Natural killer cell (primary cell): ENCODE measurements around the gene CCL7. TPM values are rescaled to one million over a fixed set of nuclear protein-coding genes. Genes with fewer than 3 reads are reported as not detected.

Experiments used
- ATAC-seq, 3 donors: fragments of 150-1000 bp in 2 of 3; fragments of 200-7000 bp in 1 of 3; cut with Tn5 transposase; 1 replicate in 1 of 3; 2 replicates in 2 of 3; pipeline ENCODE4 v1.10.0; 2021; ENCODE audit warnings: mild to moderate bottlenecking in 2 of 3, moderate library complexity in 2 of 3
- DNase-seq, 2 donors: peaks; one replicate each; pipeline versions ENCODE4 v3.0.0 to v3.0.0-alpha.2; 2013 to 2021; ENCODE audit warnings: mixed read lengths in 1 of 2
- H3K27ac ChIP-seq: one replicate; pipeline ENCODE4 v1.5.1; 2013; ENCODE audit warnings: mild to moderate bottlenecking, low read length
- H3K27me3 ChIP-seq: one replicate; pipeline ENCODE4 v1.6.1; 2013; ENCODE audit warnings: low read length; ENCODE audit not compliant: control insufficient read depth, insufficient read depth
- H3K36me3 ChIP-seq: one replicate; pipeline ENCODE4 v1.6.1; 2013; ENCODE audit warnings: low read length; ENCODE audit not compliant: control insufficient read depth, insufficient read depth
- H3K4me1 ChIP-seq: one replicate; pipeline ENCODE4 v1.6.1; 2013; ENCODE audit warnings: low read length; ENCODE audit not compliant: control insufficient read depth, insufficient read depth
- H3K4me3 ChIP-seq: one replicate; pipeline ENCODE4 v1.5.1; 2013; ENCODE audit warnings: low read length
- H3K9me3 ChIP-seq: one replicate; pipeline ENCODE4 v1.6.1; 2013; ENCODE audit warnings: low read length; ENCODE audit not compliant: control insufficient read depth, insufficient read depth
- H3K27ac Mint-ChIP-seq, 2 donors: one replicate each; pipeline ENCODE4 v1.8.0; 2022; ENCODE audit warnings: mild to moderate bottlenecking in 2 of 2, mixed read lengths in 2 of 2, moderate library complexity in 1 of 2
- H3K27me3 Mint-ChIP-seq, 2 donors: one replicate each; pipeline ENCODE4 v1.8.0; 2022; ENCODE audit warnings: low read depth in 2 of 2, mixed read lengths in 2 of 2
- H3K36me3 Mint-ChIP-seq: one replicate; pipeline ENCODE4 v1.8.0; 2022; ENCODE audit warnings: mixed read lengths
- H3K4me1 Mint-ChIP-seq, 2 donors: one replicate each; pipeline ENCODE4 v1.8.0; 2022; ENCODE audit warnings: mixed read lengths in 2 of 2
- H3K4me3 Mint-ChIP-seq: one replicate; pipeline ENCODE4 v1.8.0; 2022; ENCODE audit warnings: mild to moderate bottlenecking, moderate library complexity, mixed read lengths
- H3K9me3 Mint-ChIP-seq, 2 donors: one replicate each; pipeline ENCODE4 v1.8.0; 2022; ENCODE audit warnings: mixed read lengths in 2 of 2
- WGBS: methylation state at CpG from one replicate; pipeline ENCODE4 v1.1.7; 2013; ENCODE audit warnings: missing lambda C conversion rate; ENCODE audit not compliant: insufficient coverage; 5-methylcytosine and 5-hydroxymethylcytosine counted together
- intact Hi-C: fragments of 100-400 bp; cut with micrococcal nuclease; formaldehyde crosslinking; loops from one replicate; pipeline ENCODE4 v1.14.2; 2022
- total RNA-seq, 4 donors: library from RNA; stranded (reverse); fragments of 120-200 nt in 1 of 4; gene quantifications; one replicate each; pipeline versions ENCODE4 v1.2.3 to v1.2.4, GENCODE V29; 2013 to 2022
- TF ChIP-seq, protein P1 (sequence below): fragments of 200-600 bp; IDR thresholded peaks from one replicate; pipeline ENCODE4 v1.8.0; 2022; ENCODE audit warnings: antibody characterized with exemption

CCL7 gene
- total RNA-seq, 3 donors from 2014 or later (not counting 1 experiment from before 2014, with no cell fraction given) = not detected

- ATAC-seq (no peak), DNase-seq (no peak)
- Histone ChIP-seq H3K9me3 (no peaks in the 10 kb centered on the region), H3K27me3 (no peaks in the 10 kb centered on the region), H3K36me3 (no peaks in the 10 kb centered on the region), H3K4me3 (no peak overlapping the region), H3K27ac (no peak overlapping the region), H3K4me1 (peaks cover 11% of the 10 kb centered on the region)
- Mint-ChIP-seq H3K4me1 (no peaks in the 10 kb centered on the region), H3K9me3 (no peaks in the 10 kb centered on the region), H3K27ac (no peak overlapping the region), H3K27me3 (peaks cover 18 to 20% of the 10 kb centered on the region in 2 donors), H3K36me3 (no peaks in the 10 kb centered on the region), H3K4me3 (no peak overlapping the region)
- intact Hi-C loops = no loop called here
- 52% methylated on average over 1 of the region's 1 CpG for WGBS
- TF ChIP-seq, protein P1, sequence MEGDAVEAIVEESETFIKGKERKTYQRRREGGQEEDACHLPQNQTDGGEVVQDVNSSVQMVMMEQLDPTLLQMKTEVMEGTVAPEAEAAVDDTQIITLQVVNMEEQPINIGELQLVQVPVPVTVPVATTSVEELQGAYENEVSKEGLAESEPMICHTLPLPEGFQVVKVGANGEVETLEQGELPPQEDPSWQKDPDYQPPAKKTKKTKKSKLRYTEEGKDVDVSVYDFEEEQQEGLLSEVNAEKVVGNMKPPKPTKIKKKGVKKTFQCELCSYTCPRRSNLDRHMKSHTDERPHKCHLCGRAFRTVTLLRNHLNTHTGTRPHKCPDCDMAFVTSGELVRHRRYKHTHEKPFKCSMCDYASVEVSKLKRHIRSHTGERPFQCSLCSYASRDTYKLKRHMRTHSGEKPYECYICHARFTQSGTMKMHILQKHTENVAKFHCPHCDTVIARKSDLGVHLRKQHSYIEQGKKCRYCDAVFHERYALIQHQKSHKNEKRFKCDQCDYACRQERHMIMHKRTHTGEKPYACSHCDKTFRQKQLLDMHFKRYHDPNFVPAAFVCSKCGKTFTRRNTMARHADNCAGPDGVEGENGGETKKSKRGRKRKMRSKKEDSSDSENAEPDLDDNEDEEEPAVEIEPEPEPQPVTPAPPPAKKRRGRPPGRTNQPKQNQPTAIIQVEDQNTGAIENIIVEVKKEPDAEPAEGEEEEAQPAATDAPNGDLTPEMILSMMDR = no peak
Measured at GRCh38 chr17:34249478-34249877, 20.5 kb upstream of the CCL7 start.

- Histone ChIP-seq H3K27ac (no peak overlapping the region), H3K9me3 (no peaks in the 10 kb centered on the region), H3K4me1 (peaks cover 11% of the 10 kb centered on the region), H3K36me3 (no peaks in the 10 kb centered on the region), H3K27me3 (no peaks in the 10 kb centered on the region), H3K4me3 (no peak overlapping the region)
- WGBS = 84% methylated on average over 3 of the region's 3 CpGs
- H3K9me3 Mint-ChIP-seq = no peaks in the 10 kb centered on the region
- no peaks in the 10 kb centered on the region for H3K36me3 Mint-ChIP-seq
- DNase-seq (no peak), ATAC-seq (no peak)
- TF ChIP-seq, protein P1 = no peak
- H3K4me1 Mint-ChIP-seq = peaks cover 6 to 7% of the 10 kb centered on the region in 2 donors
- no peak overlapping the region for H3K4me3 Mint-ChIP-seq
- H3K27me3 Mint-ChIP-seq = peaks cover 29 to 36% of the 10 kb centered on the region in 2 donors
- intact Hi-C loops = no loop called here
- H3K27ac Mint-ChIP-seq = no peak overlapping the region
Measured at GRCh38 chr17:34251186-34251585, 18.8 kb upstream of the CCL7 start.

DNA sequence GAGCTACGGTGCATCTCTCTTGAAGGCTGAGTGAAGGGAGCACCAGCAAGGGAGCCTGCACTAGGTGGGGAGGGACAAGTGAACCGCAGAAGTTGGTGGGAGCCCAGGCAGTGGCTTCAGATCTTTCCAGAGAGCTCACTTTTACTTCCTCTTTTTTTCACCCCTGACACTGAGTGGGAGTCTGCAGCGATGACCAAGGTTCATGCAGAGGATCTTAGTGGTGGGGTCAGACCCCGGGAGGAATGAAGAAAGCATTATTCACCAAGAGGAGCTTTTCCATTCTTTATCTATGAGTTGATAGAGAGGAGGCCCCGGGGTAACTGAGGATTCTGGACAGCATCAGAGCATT is 18.0 kb upstream of the CCL7 start:
- TF ChIP-seq, protein P1 = no peak
- no peak overlapping the region for H3K4me3 ChIP-seq
- Mint-ChIP-seq H3K27me3 (peaks cover 31 to 43% of the 10 kb centered on the region in 2 donors), H3K4me3 (no peak overlapping the region), H3K36me3 (no peaks in the 10 kb centered on the region), H3K9me3 (no peaks in the 10 kb centered on the region), H3K27ac (no peak overlapping the region), H3K4me1 (peaks cover 6 to 7% of the 10 kb centered on the region in 2 donors)
- intact Hi-C loops = no loop called here
- WGBS = 32% methylated on average over 3 of the region's 5 CpGs
- DNase-seq = no peak
- H3K27me3 ChIP-seq = no peaks in the 10 kb centered on the region
- H3K27ac ChIP-seq = no peak overlapping the region
- ATAC-seq = no peak
- H3K36me3 ChIP-seq = no peaks in the 10 kb centered on the region
- peaks cover 11% of the 10 kb centered on the region for H3K4me1 ChIP-seq
- H3K9me3 ChIP-seq = no peaks in the 10 kb centered on the region

DNA sequence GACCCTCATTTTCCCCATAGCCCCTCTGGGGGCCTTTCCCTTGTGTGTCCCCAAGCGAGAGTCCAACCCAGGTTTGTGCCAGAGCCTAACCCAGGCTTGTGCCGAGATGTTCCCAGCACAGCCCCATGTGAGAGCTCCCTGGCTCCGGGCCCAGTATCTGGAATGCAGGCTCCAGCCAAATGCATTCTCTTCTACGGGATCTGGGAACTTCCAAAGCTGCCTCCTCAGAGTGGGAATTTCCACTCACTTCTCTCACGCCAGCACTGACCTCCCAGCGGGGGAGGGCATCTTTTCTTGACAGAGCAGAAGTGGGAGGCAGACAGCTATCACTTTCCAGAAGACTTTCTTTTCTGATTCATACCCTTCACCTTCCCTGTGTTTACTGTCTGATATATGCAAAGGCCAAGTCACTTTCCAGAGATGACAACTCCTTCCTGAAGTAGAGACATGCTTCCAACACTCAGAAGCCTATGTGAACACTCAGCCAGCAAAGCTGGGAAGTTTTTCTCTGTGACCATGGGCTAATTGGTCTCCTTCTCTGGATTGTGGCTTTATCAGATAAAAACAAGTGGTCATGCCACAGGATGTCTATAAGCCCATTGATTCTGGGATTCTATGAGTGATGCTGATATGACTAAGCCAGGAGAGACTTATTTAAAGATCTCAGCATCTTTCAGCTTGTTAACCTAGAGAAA is 17.4 kb upstream of the CCL7 start:
- Mint-ChIP-seq H3K36me3 (no peaks in the 10 kb centered on the region), H3K27ac (no peak overlapping the region), H3K4me1 (peaks cover 6 to 7% of the 10 kb centered on the region in 2 donors), H3K9me3 (no peaks in the 10 kb centered on the region), H3K27me3 (peaks cover 34 to 48% of the 10 kb centered on the region in 2 donors), H3K4me3 (no peak overlapping the region)
- Histone ChIP-seq H3K4me1 (peaks cover 11% of the 10 kb centered on the region), H3K27ac (no peak overlapping the region), H3K4me3 (no peak overlapping the region), H3K27me3 (no peaks in the 10 kb centered on the region), H3K36me3 (no peaks in the 10 kb centered on the region), H3K9me3 (no peaks in the 10 kb centered on the region)
- intact Hi-C loops = no loop called here
- ATAC-seq (no peak), DNase-seq (no peak)
- TF ChIP-seq, protein P1 = no peak
- WGBS = 90% methylated on average over 6 of the region's 6 CpGs
